ENCODE measurements around the gene NPHP1. TPM values are rescaled to one million over a fixed set of nuclear protein-coding genes. Genes with fewer than 3 reads are reported as not detected.
"Not testable (repeated sequence)": the region's sequence is repeated elsewhere in the genome, so short reads cannot be mapped to it uniquely, and the experiment has no call there.

The NPHP1 gene
- total RNA-seq, 2 donors from 2014 or later = 0.40 to 0.42 TPM

DNA sequence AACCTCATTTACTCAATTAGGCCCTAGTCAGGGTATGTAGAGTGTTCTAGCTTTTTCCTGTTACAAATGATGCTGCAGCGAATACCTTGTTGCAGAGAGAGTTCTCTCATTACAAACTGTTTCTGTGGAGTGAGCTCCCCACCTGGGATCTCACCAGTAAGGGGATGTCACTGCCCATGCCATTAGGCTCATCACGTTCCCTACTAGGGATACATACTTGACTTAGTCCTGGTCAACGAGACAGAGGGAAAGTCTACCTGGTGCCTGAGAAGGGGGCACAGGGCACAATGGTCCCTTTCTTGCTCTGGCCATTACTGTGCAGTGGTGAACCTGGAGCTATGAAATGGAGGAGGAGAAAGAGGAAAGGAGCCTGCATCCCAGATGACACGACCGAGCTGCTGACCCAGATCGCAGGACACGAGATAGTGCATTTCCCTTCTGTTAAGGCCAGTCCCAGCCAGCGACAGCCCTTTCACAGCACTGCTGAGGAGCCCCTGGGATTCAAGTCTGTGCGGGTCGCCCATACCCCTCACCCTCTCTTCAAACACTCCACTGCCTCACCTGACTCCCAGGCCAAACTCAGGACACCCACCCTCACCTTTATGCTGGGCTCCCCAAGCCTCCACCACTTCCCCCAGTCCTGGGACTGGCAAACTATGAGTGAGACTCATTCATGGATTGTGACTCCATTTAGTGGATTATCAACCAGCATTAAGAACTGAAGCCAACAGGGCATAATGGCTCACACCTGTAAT is 105.2 kb downstream of the NPHP1 start:
- TF ChIP-seq, protein P1, sequence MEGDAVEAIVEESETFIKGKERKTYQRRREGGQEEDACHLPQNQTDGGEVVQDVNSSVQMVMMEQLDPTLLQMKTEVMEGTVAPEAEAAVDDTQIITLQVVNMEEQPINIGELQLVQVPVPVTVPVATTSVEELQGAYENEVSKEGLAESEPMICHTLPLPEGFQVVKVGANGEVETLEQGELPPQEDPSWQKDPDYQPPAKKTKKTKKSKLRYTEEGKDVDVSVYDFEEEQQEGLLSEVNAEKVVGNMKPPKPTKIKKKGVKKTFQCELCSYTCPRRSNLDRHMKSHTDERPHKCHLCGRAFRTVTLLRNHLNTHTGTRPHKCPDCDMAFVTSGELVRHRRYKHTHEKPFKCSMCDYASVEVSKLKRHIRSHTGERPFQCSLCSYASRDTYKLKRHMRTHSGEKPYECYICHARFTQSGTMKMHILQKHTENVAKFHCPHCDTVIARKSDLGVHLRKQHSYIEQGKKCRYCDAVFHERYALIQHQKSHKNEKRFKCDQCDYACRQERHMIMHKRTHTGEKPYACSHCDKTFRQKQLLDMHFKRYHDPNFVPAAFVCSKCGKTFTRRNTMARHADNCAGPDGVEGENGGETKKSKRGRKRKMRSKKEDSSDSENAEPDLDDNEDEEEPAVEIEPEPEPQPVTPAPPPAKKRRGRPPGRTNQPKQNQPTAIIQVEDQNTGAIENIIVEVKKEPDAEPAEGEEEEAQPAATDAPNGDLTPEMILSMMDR (IDR thresholded peaks at IDR 0.05) = no peak
- Histone ChIP-seq H3K36me3 (no peaks in the 10 kb centered on the region), H3K27ac (no peak overlapping the region)

DNA sequence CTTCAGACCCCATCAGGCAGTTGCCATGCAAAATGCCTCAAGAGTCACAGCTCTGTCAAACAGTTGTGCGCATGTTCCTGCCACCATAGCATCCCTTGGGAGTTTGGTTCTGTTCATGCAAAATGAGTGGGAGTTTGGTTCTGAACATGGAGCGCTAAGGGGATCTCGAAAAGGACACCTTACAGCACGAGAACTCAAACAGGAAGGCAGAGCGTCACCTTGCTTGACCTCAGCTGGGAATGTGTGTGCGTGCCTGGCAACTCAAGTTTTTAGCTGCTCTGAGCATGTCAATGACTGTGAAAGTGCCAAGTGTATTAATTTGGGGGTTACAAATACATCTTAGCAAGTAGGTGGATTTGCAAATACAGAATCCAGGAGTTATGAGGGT is 105.8 kb downstream of the NPHP1 start:
- Histone ChIP-seq H3K9ac (ENCODE audit: low read depth in 2 of 2, low read length in 2 of 2) (no peak overlapping the region), H3K36me3 (no peaks in the 10 kb centered on the region), H3K9me3 (no peaks in the 10 kb centered on the region), H3K27me3 (no peaks in the 10 kb centered on the region), H3K4me1 (peaks cover 7% of the 10 kb centered on the region), H3K27ac (no peak overlapping the region), H3K4me3 (no peak overlapping the region)
- DNase-seq = no peak
- intact Hi-C loops (cut with DNase I) = no loop called here
- TF ChIP-seq, protein P1 (IDR thresholded peaks at IDR 0.05) = no peak

More for the DNA sequence above, 105.2 kb downstream of the NPHP1 start:
- Histone ChIP-seq H3K4me3 (no peak overlapping the region), H3K4me1 (peaks cover 7% of the 10 kb centered on the region), H3K9me3 (no peaks in the 10 kb centered on the region), H3K27me3 (no peaks in the 10 kb centered on the region), H3K9ac (ENCODE audit: low read depth in 2 of 2, low read length in 2 of 2) (no peak overlapping the region)
- DNase-seq = no peak
- intact Hi-C loops (cut with DNase I) = no loop called here

- Histone ChIP-seq H3K36me3 (no peaks in the 10 kb centered on the region), H3K27me3 (no peaks in the 10 kb centered on the region), H3K4me1 (peaks cover 4% of the 10 kb centered on the region), H3K4me3 (no peak overlapping the region), H3K9ac (ENCODE audit: low read depth in 2 of 2, low read length in 2 of 2) (no peak overlapping the region), H3K9me3 (no peaks in the 10 kb centered on the region), H3K27ac (no peak overlapping the region)
- peak; percentile 49 for DNase-seq
- TF ChIP-seq, protein P1 (IDR thresholded peaks at IDR 0.05) = no peak
- intact Hi-C loops (cut with DNase I) = no loop called here
Observed at GRCh38 chr2:110097506-110098220, 107.2 kb downstream of the NPHP1 start.

DNA sequence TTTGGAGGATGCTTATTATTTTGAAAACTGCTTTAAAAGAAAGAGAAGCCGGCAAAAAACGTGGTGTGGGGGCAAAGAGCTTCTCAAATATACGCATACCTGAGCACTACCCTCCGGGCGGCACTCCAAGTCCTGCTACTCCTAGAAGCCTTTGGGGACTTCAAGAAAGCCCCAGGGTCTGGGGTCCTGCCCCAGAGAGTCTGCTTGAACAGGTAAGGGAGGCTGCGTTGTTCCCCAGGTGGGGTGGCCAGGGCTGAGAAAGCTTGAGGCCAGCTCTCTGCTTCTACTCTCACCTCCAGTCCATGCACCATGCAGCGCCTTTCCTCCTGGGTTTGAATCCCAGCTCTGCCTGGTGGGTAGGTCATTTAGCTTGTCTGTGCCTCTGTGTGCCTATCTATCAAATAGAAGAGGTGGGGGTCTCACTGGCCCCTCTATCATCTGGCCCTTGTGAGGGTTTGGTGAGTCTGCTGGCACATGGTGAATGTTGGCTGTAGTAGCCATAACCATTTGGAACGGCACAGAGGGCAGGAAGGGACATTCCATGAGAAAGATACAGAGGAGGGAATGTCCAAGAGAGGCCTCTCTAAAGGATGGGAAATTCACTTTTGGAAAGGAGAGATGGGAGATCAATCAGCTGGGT is 108.7 kb downstream of the NPHP1 start:
- Histone ChIP-seq H3K9me3 (no peaks in the 10 kb centered on the region), H3K9ac (ENCODE audit: low read depth in 2 of 2, low read length in 2 of 2) (no peak overlapping the region), H3K36me3 (no peaks in the 10 kb centered on the region), H3K4me3 (no peak overlapping the region), H3K27me3 (no peaks in the 10 kb centered on the region), H3K27ac (no peak overlapping the region), H3K4me1 (peaks cover 4% of the 10 kb centered on the region)
- no peak for DNase-seq
- intact Hi-C loops (cut with DNase I) = no loop called here
- TF ChIP-seq, protein P1 (IDR thresholded peaks at IDR 0.05) = no peak

DNA sequence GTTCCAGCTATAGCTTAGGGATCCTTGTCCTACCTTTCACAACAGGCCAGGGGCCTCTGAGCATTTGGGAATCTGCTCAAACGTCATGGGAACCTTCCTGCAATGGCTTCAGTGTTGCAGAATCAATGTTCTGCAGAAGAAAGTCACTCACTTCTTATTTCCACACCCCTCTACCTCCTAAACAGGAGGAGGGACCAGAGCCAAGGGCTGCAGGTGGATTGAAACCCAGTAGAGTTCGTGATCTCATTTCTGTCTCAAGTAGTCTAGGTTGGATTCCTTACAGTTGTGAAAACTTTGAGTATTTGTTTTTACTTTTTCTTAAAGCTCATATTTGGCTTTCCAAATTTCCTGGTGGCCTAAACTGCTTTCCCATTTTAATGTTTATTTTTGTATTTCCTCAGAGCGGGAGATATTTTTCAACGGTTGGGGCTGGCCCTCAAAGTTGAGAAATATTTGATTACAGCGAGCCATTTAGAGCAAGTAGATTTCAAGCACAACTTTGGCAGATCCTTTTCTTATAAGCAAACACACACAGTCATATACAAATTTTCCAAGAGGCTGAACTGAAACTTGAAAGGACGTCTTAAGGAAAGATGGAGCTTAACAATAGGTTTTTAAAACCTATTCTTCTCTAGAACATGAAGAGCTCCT is 109.8 kb downstream of the NPHP1 start:
- H3K27me3 ChIP-seq; intact Hi-C loops (cut with DNase I); H3K27ac ChIP-seq; H3K36me3 ChIP-seq; H3K9ac ChIP-seq (ENCODE audit: low read depth in 2 of 2, low read length in 2 of 2); H3K9me3 ChIP-seq; H3K4me1 ChIP-seq; DNase-seq; H3K4me3 ChIP-seq: not testable (repeated sequence)

- H3K4me3 ChIP-seq; H3K27ac ChIP-seq; H3K36me3 ChIP-seq; H3K9me3 ChIP-seq; DNase-seq; intact Hi-C loops (cut with DNase I); H3K4me1 ChIP-seq; H3K9ac ChIP-seq (ENCODE audit: low read depth in 2 of 2, low read length in 2 of 2); H3K27me3 ChIP-seq: not testable (repeated sequence)
Observed at GRCh38 chr2:110093924-110094323, 110.9 kb downstream of the NPHP1 start.

DNA sequence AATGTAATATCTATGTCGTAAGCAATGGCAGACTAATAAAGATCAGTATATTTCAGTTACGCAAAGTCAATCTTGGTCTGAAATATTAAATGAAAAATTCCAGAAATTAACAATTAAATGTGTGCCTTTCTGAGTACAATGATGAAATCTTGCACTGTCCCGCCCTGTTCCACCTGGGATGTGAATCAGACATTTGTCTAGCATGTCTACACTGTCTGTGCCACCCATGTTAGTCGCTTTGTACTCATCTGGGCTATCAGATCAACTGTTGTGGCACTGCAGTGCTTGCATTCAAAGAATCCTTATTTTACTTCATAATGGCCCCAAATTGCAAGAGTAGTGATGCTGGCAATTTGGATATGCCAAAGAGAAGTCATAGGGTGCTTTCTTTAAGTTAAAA is 114.6 kb downstream of the NPHP1 start:
- H3K36me3 ChIP-seq; H3K27ac ChIP-seq; intact Hi-C loops (cut with DNase I): not testable (repeated sequence)

GRCh38 chr2:110083757-110084156 is 121.1 kb downstream of the NPHP1 start:
- intact Hi-C loops (cut with DNase I); H3K27me3 ChIP-seq; H3K9ac ChIP-seq (ENCODE audit: low read depth in 2 of 2, low read length in 2 of 2); H3K9me3 ChIP-seq; H3K27ac ChIP-seq; H3K36me3 ChIP-seq; H3K4me3 ChIP-seq; DNase-seq; H3K4me1 ChIP-seq: not testable (repeated sequence)

More for the DNA sequence above, 114.6 kb downstream of the NPHP1 start:
- not testable (repeated sequence) for H3K4me1 ChIP-seq; H3K27me3 ChIP-seq; H3K4me3 ChIP-seq; H3K9me3 ChIP-seq; H3K9ac ChIP-seq (ENCODE audit: low read depth in 2 of 2, low read length in 2 of 2); DNase-seq

DNA sequence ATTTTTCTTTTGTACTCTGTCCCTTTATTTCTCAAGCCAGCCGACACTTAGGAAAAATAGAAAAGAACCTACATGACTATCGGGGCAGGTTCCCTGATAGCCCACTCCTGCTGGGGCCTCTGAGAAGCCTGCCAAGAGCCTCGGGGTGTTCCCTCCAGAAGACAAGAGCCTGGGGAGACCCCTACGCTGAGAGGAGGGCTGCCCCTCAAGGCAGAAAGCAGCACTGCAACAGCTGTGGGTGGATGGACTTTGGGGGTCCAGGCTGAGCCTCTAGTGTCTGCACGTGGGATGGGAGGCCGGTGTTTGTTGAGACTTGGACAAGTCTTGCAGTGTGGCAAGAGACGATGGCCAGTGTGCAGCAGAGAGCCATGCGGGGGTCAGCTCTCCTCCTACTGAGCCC is 121.7 kb downstream of the NPHP1 start:
- H3K27me3 ChIP-seq; H3K36me3 ChIP-seq; DNase-seq; H3K9me3 ChIP-seq; H3K4me3 ChIP-seq; H3K9ac ChIP-seq (ENCODE audit: low read depth in 2 of 2, low read length in 2 of 2); H3K4me1 ChIP-seq; intact Hi-C loops (cut with DNase I); H3K27ac ChIP-seq: not testable (repeated sequence)
